ENCODE data around the gene FURIN. TPM values are rescaled to one million over a fixed set of nuclear protein-coding genes. Genes with fewer than 3 reads are reported as not detected.

Gene FURIN
- total and polyA plus RNA-seq, 9 of the 15 experiments (the other 6 are each of a cell fraction or from before 2014, with no cell fraction given) = 0.92 to 99.9 (median 34.8) TPM

GRCh38 chr15:90911302-90911623, 42.9 kb downstream of the FURIN start (continued):
- TF ChIP-seq PREB (CRISPR knock-in tag; IDR thresholded peaks at IDR 0.05) (no peak), KDM1A (IDR thresholded peaks at IDR 0.05) (no peak), KAT8 (IDR thresholded peaks at IDR 0.05; ENCODE audit: low read depth) (no peak)

GRCh38 chr15:90911906-90912769, 43.8 kb downstream of the FURIN start:
- no peak for ATAC-seq
- no peaks in the 10 kb centered on the region for H3K9me3 ChIP-seq (replicated peaks; ENCODE audit: control insufficient read depth, insufficient read depth, low read depth, low read length)
- H3K36me3 ChIP-seq (ENCODE audit: control insufficient read depth, insufficient read depth, low read length) = peaks cover 96% of the 10 kb centered on the region

More at GRCh38 chr15:90911906-90912769, 43.8 kb downstream of the FURIN start:
- no peak overlapping the region for H3K27ac ChIP-seq (ENCODE audit: extremely low read depth, low read depth, low read length)
- no peaks in the 10 kb centered on the region for H3K9me1 ChIP-seq (ENCODE audit: control insufficient read depth, insufficient read depth, low read length)
- no peak overlapping the region for H3K4me3 ChIP-seq
- WGBS (ENCODE audit: insufficient coverage, low coverage, missing lambda C conversion rate) = 96% methylated on average over 26 of the region's 30 CpGs
- intact Hi-C loops (cut with micrococcal nuclease) = no loop called here
- no peaks in the 10 kb centered on the region for H3K27me3 ChIP-seq (ENCODE audit: control insufficient read depth in 2 of 2, insufficient read depth in 2 of 2, low read length in 2 of 2)
- peak overlapping the region in 1 of 2 experiments; percentile 28; a peak in 1 of 4 replicates for H3K9ac ChIP-seq (ENCODE audit: insufficient read depth in 1 of 2, low read depth in 2 of 2, low read length in 2 of 2)
- peaks cover 17 to 46% of the 10 kb centered on the region in 2 experiments for H3K4me1 ChIP-seq (replicated peaks in 1 of 2; ENCODE audit: control insufficient read depth in 2 of 2, insufficient read depth in 2 of 2, low read length in 2 of 2)
- no peak overlapping the region for H2AFZ ChIP-seq (ENCODE audit: low read depth, low read length)
- no peak overlapping the region for H3K4me2 ChIP-seq (ENCODE audit: insufficient read depth, low read length)
- POLR2A ChIA-PET = interaction anchor here (0.5 to 2.3 kb wide), 3 partner anchors 9 to 25 kb away, joined by 3 to 17 read pairs (median 3); partner anchors contain the start of gene MAN2A2
- CTCF ChIA-PET (ENCODE audit: low intra/inter-chr PET ratio) = no interaction called here
- H4K20me1 ChIP-seq (replicated peaks; ENCODE audit: control insufficient read depth, insufficient read depth, low read length) = no peaks in the 10 kb centered on the region
- in situ Hi-C loops (cut with MboI) = no loop called here
- FAIRE-seq (no peak), DNase-seq (ENCODE audit: extremely low read depth in 1 of 4, low spot score in 3 of 4) (no peak)
- no TSS peak for BruUV-seq (replicated peaks)
- TF ChIP-seq NCOR1 (IDR thresholded peaks at IDR 0.05) (no peak), XRCC3 (IDR thresholded peaks at IDR 0.05) (no peak), POLR2G (IDR thresholded peaks at IDR 0.05; ENCODE audit: low read depth, low read length) (peak; percentile 63), RBFOX2 (IDR thresholded peaks at IDR 0.05; ENCODE audit: low read depth, low read length) (peak; percentile 73)
- H3K79me2 ChIP-seq (ENCODE audit: control insufficient read depth, insufficient read depth, low read length) = peaks cover 6% of the 10 kb centered on the region; the same call in 2 of the 3 replicates

All from K562 (cell line).